ENCODE data around the gene MDM2.

MDM2 gene

DNA sequence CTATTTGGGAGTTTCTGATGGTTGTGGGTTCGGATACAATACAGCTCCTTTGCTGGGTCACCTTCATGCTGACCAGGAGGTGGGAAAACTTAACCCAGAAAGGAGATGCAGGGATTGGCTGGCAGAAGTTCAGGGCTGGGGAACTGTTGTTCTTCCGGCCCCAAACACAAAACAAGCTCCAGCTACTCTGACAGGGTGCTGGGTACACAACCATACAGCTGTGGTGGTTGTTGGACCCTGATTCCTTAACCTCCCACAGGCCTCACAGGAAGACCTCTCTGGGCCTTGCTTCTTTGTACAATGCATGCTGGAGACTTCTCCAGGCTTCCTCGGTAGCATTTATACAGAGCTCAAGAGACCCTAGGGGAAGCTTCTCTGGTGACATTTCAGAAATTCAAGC is 77.4 kb downstream of the MDM2 start:
- TF ChIP-seq, protein P1, sequence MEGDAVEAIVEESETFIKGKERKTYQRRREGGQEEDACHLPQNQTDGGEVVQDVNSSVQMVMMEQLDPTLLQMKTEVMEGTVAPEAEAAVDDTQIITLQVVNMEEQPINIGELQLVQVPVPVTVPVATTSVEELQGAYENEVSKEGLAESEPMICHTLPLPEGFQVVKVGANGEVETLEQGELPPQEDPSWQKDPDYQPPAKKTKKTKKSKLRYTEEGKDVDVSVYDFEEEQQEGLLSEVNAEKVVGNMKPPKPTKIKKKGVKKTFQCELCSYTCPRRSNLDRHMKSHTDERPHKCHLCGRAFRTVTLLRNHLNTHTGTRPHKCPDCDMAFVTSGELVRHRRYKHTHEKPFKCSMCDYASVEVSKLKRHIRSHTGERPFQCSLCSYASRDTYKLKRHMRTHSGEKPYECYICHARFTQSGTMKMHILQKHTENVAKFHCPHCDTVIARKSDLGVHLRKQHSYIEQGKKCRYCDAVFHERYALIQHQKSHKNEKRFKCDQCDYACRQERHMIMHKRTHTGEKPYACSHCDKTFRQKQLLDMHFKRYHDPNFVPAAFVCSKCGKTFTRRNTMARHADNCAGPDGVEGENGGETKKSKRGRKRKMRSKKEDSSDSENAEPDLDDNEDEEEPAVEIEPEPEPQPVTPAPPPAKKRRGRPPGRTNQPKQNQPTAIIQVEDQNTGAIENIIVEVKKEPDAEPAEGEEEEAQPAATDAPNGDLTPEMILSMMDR (IDR thresholded peaks at IDR 0.05; ENCODE audit: extremely low read depth, missing control alignments) = no peak
- DNase-seq (ENCODE audit: low spot score) = no peak

DNA sequence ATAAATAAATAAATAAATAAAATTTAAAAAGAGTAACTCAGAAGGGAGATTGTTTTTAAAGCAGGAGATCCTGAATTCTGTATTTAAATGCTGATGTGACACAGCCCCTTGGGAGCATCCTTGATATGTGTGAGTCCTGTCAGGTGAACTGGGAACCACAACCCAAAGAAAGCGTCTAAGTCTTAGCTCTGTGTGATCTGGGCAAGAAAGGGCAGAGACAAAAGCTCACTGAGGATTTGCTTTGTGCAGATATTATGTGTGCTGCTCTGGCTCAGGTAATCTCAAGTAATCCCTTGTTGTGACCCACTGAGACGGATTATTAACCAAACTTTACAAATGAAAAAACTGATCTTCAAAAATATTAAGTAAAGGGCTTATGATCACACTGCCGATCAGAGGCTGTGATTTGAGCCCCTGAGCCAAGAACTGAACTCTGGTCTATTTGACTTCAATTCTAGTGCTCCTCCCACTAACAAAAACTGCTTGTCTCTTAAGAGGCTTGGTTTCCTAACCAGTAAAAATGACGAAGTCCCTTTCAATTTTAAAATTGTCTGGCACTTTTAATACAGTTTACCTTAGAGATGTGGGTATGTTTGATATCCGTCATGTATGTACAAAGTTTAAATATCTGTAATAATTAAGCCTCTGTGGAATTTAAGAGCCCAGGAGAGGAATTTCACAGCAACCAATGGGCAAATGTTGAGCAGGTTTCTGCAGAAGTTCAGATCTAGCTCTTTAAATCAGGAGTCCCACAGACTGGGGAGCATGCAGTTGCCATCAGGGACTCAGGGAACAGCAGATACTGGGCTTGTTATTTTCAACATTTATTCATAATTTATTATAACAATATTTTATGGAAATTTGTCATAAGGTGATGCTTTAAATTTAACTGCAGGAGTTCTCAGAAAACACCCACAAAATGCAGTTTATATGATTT is 78.9 kb downstream of the MDM2 start:
- DNase-seq (ENCODE audit: low spot score) = no peak
- TF ChIP-seq, protein P1 (IDR thresholded peaks at IDR 0.05; ENCODE audit: extremely low read depth, missing control alignments) = no peak

GRCh38 chr12:68887641-68888040 is 79.7 kb downstream of the MDM2 start:
- DNase-seq (ENCODE audit: low spot score) = no peak
- TF ChIP-seq, protein P1 (IDR thresholded peaks at IDR 0.05; ENCODE audit: extremely low read depth, missing control alignments) = no peak

DNA sequence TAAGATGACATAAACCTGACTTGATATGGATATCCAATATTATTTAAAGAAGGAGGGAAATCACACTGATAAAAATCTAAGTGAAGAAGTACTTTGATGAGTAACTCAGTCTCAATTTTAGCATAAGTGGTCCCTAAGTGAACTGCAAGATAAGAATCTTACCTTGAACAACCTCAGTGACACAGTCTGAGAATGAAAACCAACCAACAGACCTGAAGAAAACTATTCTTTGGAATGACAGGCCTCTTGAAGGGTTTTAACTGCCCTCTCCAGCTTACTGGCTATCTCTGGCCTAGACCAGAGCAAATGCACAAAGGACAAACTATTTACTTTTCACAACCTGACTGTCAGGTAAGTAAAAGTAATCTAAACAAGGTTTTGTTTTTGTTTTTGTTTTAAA is 80.3 kb downstream of the MDM2 start:
- TF ChIP-seq, protein P1 (IDR thresholded peaks at IDR 0.05; ENCODE audit: extremely low read depth, missing control alignments) = no peak
- no peak for DNase-seq (ENCODE audit: low spot score)

DNA sequence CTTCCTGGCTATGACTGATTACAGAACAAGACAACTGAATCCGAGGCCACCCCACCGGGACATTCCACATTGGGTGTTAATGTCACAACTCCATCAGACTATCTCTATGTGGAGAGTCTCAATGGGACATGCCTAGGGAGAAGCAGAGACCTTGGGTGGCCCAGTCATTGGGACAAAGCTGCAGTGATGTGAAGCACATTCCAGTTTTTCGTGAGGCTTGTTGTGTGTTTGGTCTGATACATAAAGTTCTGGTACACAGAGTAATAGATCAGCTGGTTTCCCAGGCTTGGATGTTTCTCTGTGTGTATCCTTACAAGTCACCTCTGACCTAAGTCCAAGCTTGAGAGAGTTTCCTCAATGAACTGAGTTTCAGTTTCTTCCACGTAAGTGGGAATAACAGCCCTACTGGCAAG is 82.7 kb downstream of the MDM2 start:
- DNase-seq (ENCODE audit: low spot score) = no peak
- TF ChIP-seq, protein P1 (IDR thresholded peaks at IDR 0.05; ENCODE audit: extremely low read depth, missing control alignments) = no peak

DNA sequence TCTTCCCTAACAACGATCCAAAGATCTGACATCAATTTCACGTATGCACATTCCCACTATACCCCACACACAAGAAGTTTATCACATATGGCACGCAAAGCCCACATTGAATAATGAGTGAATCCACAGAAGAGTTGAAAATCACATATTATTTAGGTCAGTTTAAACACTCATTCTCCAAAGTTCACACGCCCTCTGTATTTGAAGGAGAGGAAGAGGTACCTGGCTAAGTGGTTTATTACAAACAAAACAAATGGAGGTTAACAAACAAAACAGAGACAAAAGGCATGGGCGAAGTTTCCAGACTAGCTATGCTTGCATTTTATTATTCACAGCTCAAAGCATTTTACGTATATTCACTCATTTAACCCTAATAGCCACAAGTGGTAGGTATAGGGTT is 83.2 kb downstream of the MDM2 start:
- no peak for DNase-seq (ENCODE audit: low spot score)

DNA sequence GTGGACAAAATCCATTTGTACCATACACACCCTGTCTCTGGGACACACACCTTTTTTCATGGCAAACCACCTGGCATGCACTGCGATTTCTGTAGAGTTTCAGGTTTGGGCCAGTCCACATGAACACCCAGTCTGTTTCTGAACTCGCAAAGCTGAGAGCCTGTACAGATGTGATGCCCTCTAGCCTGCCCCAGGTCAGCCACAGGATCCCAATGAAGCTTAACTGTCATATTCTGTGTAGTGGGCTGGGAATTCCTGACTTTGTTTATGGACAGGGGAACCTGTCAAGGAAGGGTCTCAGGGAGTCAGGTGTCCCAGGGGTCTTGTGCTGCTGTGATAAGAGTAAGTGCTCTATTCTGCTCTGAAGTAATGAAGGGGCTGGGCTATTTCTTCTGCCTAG is 85.2 kb downstream of the MDM2 start:
- DNase-seq (ENCODE audit: low spot score) = no peak
- TF ChIP-seq, protein P1 (IDR thresholded peaks at IDR 0.05; ENCODE audit: extremely low read depth, missing control alignments) = no peak

More for the DNA sequence above, 83.2 kb downstream of the MDM2 start:
- TF ChIP-seq, protein P1 (IDR thresholded peaks at IDR 0.05; ENCODE audit: extremely low read depth, missing control alignments) = no peak

Measured in GM20000 (cell line).